Measurements from ENCODE around the gene PRSS36.
"Not testable (repeated sequence)": the region's sequence is repeated elsewhere in the genome, so short reads cannot be mapped to it uniquely, and the experiment has no call there.

Gene PRSS36

DNA sequence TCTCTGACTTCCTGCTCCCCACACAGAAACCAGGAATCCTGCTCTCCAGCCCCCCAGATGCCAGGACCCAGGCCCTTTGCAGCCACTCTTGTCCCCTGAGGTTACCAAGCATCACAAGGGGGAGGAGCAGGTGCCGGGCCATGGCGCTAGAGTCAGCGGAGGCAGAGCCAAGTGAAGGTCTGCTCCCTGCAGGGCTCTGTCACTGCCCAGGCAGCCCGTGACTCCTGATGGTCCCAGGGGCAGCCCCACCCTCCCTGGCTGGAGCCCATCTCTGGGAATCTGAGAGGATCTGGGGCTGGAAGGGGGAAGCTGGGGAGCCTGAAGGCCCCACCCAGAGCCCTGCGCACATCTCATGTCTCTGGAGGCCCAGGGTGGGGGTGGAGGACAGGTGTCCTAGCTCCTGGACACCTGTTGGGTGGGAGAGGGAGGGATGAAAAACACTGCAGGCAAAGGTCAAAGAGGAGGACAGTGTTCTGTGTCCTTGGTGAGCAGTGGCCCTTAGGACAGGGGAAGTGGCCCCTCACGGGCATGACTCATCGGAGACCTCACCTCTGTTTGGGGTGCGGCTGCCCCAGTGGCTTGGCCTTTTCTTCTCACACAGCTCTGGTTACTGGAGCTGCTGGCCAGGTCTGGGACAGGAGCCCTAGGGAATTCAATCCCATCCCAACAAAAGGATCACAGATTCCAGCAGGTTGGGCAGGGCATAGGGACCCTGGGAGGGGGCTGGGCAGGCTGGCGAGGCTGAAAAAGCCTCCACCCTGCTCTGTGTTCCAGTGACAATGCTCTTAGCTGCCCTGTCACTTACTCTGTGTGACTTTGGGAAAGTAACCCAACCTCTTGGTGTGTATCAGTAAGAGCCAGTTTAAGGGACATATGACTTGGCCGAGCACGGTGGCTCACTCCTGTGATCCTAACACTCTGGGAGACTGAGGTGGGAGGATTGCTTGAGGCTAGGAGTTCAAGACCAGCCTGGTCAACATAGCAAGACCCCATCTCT lies at the start of gene PRSS36:
Gene PRSS36, minus strand, starts transcription at position 173 of the 997 bp plus-strand sequence. Its CDS starts 31 bp downstream, at position 142.
- DNase-seq = no peak

DNA sequence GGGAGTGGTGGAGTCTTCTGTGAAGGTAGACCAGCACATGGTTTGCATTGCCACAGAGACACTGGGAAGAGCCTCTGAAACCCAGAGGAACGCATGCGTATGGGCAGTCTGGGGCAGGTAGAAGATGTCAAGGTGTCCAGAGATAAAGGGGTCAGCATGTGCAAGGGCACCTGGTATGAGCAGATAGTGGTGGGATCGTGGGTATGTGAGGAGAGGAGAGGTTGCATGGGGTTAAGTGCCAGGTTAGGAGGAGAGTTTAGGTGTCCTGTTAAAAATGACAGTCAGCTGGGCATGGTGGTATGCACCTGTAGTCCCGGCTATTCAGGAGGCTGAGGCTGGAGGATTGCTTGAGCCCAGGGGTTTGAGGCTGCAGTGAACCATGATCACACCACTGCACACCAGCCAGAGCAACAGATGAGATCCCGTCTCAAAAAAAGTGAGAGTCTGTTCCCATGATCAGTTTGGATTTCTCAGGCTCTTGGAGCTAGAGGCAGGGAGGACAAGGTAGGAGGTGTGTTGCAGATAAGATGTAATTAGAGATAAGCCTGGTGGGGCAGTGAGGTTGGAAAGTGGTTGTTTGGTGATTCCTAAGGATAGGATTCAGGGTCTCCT lies 49.7 kb upstream of the PRSS36 start:
- DNase-seq = no peak

DNA sequence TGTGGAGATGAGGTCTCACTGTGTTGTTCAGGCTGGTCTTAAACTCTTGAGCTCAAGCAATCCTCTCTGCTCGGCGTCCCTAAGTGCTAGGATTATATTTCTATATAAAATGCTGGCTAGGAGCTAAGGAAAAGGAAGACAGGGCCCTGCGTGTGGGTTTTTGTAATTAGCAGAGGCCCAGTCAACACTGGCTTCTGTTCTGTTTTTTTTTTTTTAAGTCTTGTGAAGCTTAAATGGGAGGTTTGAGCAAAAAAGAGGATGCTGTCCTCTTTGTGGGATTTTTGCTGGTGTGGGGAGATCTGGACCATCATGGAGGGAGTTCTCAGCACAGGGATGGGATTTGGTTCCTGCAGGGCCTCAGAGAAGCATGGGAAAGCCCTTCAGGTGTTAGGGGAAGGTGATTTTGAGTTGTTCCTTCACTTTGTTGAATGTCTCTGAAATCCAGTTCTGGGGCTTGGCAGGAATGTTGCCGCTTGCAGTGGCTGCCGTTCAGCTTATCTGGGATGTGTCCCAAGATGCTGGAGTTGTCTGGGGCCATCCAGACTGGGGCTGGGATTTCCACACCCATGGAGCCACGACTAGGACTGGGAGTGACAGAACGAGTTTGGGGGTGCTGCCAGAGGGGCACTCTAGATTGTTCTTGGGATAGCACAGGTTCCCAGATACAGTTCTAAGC lies 48.5 kb upstream of the PRSS36 start:
- DNase-seq = no peak

DNA sequence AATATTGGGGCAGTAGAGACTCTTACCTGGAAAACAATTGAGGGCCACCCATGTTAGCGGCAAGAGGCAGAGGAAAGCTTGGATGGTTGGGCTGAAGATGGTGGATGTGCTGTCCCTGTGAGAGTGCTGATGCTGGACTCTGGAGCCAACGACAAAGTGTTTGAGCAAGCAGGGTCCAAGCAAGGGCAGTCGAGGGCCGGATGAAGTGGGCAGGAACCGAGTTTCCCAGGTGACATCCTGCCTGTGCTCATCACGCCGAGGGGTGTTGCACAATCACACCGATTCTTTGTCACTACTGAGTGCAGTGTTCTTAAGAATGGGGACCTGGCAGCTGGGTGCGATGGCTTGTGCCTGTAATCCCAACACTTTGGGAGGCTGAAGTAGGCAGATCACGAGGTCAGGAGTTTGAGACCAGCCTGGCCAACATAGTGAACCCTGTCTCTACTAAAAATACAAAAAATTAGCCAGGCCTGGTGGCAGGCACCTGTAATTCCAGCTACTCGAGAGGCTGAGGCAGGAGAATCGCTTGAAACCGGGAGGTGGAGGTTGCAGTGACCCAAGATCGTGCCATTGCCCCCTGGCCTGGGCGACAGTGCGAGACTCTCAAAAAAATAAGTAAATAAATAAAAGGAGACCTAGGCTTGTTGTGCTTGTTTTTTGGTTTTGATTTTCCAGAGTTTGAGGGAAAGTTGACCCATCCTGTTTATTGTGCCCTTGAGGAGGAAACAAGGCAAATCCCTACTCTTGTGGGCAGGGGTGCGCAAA lies 46.6 kb upstream of the PRSS36 start:
- DNase-seq = no peak

DNA sequence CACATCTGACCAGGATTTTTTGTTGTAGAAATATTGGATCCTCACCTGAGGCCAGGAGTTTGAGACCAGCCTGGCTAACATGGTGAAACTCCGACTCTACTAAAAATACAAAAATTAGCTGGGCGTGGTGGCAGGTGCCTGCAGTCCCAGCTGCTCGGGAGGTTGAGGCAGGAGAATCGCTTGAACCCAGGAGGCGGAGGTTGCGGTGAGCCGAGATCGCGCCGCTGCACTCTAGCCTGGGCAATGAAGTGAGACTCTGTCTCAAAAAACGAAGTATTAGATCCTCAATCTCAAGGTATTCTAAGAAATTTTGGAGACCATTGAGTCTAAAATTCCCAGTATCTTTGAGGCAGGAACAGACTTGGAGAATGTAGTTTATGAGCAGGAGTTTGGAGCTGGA lies 46.0 kb upstream of the PRSS36 start:
- DNase-seq = not testable (repeated sequence)

DNA sequence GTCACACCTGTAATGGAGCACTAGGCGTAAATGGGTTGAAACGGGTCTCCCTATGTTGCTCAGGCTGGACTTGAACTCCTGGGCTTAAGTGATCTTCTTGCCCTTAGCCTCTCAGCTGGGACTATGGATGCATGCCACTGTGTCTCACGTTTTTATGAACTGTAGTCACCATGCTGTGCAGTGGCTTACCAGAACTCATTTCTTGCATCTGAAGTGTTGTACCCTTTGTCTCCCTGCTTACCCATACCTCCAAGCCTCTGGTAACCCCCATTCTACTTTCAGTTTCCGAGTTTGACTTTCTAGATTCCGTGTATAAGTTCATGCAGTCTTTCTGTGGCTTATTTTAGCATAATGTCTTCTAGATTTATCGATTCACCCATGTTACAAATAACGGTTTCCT lies 45.0 kb upstream of the PRSS36 start:
- no peak for DNase-seq

DNA sequence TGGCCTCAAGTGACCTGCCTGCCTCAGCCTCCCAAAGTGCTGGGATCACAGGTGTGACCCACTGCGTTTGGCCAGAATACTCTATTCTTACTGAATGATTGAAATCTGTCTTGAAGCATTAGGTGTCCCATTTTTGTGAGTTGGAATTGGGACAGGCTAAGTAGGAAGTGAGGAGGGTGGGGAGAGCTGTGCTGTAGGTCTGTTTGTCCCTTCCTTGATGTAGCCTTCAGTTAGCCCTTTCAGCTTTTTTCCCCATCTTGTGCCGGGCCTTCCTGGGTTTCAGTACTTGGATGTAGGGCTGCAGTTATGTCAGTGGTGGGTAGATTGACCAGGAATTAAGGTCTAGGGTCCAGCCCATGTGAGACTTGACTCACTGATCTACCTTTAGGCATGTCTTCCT lies 44.0 kb upstream of the PRSS36 start:
- no peak for DNase-seq

DNA sequence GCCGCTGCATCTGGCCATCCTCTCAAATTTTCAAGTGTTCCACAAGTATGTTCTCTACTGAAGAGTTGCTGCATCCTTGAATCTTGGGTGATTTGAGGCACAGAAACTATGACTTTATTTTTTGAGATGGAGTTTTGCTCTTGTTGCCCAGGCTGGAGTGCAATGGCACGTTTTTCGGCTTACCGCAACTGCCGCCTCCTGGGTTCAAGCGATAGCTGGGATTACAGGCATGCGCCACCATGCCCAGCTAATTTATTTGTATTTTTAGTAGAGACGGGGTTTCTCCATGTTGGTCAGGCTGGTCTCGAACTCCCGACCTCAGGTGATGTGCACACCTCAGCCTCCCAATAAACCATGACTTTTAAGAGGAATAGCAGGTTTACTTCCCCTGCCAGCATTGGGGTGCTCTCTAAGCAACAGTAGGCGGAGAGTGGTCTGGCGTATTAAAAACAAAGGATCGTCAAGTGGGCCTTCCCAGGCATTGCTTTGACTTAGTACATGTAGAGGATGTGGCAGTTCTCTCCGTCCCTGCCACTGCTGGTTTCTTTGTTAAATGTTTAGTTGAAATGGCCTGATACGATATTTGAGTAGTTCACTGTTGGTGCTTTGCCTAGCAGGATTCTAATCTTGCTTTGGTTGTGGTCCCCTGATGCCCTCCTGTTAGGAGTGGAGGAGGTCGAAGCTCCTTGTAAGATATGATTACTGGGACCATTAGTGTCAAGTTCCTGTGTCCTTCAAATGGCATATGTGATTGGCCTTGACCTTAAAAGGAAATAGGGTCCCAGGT lies 43.2 kb upstream of the PRSS36 start:
- DNase-seq = no peak

DNA sequence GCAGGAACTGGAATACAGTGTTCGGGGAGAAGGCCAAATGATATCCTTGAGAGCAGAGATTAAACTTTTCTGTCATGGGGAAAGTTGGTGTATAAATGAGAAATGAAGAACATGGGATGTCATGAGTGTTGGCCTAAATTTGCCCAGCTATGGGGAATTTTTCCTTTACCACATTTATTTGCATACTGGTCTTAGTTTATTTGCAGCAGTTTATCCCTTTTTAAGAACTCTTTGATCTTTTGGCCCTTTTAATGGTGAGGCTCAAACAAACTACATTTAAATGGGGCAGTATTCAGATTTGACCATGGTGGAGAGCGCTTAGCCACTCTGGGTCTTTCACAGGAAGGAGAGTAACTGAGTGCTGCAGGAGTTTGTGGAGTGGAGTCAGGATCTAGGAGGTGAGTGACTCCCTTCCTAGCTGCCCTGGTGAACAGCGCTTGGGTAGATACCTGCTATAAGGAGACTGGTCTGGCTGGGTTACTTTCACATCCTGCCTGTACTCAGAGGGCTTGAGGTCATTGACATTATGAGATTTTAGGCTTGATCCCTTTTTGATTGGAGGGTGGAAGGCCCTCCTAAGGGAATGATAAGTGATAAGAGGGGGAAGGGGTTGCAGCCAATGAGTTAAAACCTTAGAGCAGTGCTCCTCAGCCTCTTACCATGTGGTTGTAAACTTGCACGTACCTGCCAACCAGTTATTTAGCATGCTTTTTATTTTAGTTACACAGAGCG lies 42.0 kb upstream of the PRSS36 start:
- DNase-seq = no peak

DNA sequence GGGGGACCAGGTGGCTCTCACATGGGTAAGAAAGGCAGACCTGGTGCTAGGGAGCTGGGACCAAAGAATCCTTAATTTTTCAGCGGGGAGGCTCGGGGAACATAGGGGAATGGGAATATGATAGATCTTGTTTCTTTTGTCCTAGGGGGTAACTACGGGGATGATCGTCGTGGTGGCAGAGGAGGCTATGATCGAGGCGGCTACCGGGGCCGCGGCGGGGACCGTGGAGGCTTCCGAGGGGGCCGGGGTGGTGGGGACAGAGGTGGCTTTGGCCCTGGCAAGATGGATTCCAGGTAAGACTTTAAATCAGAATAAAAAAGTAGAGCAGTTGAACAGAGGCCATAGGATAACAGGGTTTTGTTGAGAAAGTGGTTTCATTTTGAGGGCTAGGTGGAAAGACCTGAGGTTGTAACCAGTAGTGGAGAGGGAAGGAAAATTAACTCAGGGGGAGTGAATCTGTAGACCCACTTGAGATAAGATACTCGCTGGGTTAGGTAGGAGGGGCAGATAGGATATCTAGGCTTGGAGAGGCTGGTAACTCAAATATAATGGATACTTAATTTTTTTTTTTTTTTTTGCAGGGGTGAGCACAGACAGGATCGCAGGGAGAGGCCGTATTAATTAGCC lies 41.1 kb upstream of the PRSS36 start:
- DNase-seq = no peak

DNA sequence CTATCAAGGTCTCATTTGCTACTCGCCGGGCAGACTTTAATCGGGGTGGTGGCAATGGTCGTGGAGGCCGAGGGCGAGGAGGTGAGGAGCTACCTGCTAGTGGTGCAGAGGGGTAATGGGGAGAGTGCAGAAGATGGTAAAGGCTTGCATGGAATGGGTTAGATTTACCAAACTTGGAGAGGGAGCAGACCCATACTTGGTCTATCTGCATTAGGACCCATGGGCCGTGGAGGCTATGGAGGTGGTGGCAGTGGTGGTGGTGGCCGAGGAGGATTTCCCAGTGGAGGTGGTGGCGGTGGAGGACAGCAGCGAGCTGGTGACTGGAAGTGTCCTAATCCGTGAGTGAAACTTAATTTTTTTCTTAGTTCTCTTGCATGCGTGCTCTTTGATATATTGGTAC lies 40.2 kb upstream of the PRSS36 start:
- no peak for DNase-seq

DNA sequence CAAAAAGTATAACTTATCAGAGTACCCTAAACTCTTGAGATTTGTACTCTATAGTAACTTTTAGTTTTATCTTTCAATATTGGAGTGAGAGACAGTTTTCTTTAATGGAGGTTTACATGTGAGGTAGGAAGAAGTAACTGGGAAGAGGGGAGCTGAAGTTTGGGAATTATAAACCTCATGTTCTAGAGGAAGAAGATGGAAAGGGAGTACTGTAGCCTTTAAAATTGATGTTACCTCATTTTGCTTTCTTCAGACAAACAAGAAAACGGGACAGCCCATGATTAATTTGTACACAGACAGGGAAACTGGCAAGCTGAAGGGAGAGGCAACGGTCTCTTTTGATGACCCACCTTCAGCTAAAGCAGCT lies 39.5 kb upstream of the PRSS36 start:
- no peak for DNase-seq

DNA sequence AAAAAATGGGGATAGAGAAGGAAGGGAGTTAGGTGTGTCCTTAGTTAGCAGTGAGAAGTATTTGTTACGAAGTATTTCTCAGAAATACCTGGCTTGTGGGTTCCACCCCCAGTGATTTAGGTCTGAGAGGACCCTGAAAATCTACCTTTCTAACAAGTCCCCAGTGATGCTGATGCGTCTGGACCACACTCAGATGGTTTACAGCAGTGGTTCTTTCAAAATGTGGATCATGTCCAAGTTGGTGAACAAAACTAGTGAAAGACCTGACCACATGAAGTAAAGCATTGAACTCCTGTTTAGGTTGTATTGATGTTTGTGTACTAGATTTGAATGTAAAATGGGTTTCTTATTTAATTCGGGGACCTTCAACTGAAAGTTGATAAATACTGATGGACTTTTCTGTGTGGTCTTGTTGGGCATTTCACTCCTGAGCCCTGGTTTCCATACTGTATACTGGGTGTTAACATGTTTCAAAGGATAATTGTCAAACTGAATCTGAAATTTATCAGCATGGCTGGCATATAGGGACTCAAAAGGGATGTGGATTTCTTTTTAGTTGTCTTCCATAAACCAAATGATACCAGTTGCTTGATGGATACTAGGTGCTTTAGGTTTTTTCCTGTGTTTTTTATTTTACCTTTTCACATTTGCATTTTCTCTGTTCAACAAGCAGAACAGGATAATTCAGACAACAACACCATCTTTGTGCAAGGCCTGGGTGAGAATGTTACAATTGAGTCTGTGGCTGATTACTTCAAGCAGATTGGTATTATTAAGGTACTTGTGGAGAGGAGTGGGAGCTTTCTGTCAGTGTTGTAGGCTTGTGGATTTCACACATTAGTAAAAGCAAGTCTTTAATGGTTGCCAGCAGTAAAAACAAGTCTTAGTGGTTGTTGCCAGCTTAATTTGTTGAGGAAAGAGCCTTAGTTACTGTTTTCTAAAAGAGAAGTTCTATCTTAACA lies 38.9 kb upstream of the PRSS36 start:
- no peak for DNase-seq

DNA sequence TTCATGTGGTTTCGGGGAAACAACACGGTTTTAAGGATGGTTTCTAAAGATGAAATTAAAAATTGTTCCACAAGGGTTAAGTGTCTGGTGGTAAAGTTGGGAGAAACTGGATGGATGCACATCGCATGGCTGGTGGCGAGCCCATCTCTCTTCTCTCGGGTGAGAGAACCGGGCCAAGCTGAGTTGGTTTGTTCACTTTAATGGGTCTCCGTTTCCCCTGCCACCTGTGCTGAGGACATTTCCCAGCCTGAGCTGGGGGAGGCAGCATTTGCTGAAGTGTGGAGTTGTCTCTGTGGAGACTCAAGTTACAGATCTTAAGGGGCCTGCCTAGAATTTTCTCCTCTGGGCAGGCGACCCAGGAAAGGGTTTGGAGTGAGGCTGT lies 37.9 kb upstream of the PRSS36 start:
- no peak for DNase-seq

DNA sequence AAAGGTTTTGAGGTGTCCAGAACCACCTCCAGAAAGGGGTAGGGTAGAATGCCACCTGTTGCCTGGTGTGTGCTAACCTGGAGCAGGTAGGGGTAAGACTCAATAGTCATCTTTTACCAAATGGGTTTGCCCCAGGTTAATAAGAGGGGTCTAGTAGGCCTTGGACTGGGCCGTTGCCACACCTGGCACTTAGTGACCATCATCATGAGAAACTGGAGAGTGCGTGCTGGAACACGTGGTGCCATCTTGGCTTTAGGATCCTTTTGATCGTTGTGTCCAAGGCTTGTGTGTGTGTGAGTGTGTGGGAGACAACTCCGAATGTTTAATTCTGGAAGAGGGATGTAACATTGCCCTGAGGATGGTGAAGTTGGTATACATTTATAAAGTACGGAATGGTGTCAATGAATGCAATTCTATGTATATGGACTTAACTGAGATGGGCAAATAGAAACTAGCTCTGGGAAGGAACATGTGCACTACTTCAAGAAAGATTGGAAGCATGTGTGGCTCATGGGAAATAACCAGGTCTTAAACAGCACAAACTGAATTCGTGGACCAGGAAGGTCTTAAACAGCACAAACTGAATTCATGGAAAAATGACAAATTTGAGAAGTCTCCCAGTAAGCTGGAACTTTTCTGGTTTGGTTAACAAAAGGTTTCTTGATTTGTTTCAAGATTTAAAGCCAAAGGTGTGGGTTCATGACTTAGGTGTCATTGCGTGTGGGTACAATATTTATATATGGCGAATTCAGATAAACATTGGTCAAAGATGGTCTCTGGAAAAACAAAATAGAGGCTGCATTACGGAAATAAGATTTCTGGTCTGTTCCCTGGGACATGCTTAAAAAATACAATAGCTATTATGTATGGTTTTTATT lies 37.3 kb upstream of the PRSS36 start:
- no peak for DNase-seq

DNA sequence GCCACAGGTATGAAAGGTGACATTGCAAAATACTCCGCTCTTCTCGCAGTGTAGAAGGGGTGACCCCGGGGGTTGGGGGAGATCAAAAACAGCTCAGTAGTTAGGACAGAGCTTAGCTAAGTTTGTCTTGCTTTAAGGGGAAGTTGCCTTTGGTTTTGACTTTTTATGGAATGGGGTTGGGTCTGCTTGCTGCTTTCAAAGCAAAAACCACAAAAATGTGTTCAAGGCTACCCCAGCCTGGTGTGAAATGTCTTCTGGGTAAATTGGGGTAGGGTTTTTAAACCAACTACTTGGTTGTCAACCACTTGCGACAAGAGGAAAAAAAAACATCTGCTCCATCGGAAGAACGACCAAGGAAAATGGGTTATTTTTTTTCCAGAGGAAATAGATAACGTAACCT lies 36.3 kb upstream of the PRSS36 start:
- DNase-seq = no peak

DNA sequence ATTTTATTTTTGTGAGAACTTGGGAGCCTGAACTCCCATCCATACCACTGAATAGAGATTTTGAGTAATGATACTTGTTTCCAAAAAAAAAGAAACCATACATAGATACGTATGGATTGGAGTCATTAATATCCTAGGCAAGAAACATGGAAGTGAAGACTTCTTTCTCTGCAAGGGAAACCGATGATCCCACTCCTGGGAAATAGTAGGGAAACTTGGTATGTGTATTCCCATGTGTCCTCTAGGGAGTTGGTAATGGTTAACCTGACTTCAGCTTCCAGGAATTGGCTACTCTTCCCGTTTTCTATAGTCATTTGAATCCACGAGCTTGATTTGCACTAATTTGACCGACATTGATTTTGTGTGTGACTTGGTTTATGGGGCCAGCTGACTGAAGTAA lies 35.5 kb upstream of the PRSS36 start:
- DNase-seq = no peak

DNA sequence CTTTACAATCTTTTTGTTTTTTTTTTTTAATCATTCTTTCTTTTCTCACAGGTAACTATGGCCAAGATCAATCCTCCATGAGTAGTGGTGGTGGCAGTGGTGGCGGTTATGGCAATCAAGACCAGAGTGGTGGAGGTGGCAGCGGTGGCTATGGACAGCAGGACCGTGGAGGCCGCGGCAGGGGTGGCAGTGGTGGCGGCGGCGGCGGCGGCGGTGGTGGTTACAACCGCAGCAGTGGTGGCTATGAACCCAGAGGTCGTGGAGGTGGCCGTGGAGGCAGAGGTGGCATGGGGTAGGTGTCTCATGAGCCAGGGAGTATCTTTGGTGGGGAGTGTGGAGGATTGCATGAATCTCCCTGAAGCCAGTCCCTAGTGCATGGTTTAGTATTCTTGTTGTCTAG lies 35.0 kb upstream of the PRSS36 start:
- no peak for DNase-seq

Measured in stimulated activated CD4-positive, alpha-beta T cell treated with anti-CD3 and anti-CD28 coated beads, Interleukin-1b, Interleukin-23, amount 100 ng/mL, for 48 hours (primary cell).